ENCODE measurements around the gene G2E3.

- TF ChIP-seq, protein P1, sequence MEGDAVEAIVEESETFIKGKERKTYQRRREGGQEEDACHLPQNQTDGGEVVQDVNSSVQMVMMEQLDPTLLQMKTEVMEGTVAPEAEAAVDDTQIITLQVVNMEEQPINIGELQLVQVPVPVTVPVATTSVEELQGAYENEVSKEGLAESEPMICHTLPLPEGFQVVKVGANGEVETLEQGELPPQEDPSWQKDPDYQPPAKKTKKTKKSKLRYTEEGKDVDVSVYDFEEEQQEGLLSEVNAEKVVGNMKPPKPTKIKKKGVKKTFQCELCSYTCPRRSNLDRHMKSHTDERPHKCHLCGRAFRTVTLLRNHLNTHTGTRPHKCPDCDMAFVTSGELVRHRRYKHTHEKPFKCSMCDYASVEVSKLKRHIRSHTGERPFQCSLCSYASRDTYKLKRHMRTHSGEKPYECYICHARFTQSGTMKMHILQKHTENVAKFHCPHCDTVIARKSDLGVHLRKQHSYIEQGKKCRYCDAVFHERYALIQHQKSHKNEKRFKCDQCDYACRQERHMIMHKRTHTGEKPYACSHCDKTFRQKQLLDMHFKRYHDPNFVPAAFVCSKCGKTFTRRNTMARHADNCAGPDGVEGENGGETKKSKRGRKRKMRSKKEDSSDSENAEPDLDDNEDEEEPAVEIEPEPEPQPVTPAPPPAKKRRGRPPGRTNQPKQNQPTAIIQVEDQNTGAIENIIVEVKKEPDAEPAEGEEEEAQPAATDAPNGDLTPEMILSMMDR (IDR thresholded peaks at IDR 0.05; ENCODE audit: low read depth, low read length), result no peak
- no peak for TF ChIP-seq EZH2phosphoT487 (IDR thresholded peaks at IDR 0.05; ENCODE audit: low read depth)
These were observed 73.8 kb downstream of the G2E3 start for GRCh38 chr14:30632730-30633129.
